ENCODE data around the gene YOD1.

DNA sequence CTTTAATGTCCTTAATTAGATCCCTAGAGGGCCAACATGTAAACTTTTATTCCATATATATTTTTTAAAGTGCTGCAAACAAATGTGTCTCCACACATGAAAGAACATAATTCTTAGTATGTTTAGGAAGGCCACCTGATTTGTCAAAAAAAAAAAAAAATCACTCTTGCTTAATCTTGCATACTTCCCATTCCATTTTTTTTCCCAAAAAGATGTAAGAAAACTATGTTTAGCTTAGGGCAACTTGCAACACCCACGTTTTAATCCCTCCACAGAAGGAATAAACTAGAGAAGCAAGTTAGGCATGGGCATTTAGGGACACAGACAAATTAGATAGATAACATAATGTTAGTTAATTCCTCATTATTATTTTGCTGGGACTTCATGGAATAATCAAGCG, 5.6 kb downstream of the YOD1 start:
- TF ChIP-seq, protein P1, sequence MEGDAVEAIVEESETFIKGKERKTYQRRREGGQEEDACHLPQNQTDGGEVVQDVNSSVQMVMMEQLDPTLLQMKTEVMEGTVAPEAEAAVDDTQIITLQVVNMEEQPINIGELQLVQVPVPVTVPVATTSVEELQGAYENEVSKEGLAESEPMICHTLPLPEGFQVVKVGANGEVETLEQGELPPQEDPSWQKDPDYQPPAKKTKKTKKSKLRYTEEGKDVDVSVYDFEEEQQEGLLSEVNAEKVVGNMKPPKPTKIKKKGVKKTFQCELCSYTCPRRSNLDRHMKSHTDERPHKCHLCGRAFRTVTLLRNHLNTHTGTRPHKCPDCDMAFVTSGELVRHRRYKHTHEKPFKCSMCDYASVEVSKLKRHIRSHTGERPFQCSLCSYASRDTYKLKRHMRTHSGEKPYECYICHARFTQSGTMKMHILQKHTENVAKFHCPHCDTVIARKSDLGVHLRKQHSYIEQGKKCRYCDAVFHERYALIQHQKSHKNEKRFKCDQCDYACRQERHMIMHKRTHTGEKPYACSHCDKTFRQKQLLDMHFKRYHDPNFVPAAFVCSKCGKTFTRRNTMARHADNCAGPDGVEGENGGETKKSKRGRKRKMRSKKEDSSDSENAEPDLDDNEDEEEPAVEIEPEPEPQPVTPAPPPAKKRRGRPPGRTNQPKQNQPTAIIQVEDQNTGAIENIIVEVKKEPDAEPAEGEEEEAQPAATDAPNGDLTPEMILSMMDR (IDR thresholded peaks at IDR 0.05; ENCODE audit: low read depth, low read length): no peak
- no peak for TF ChIP-seq POLR2A (IDR thresholded peaks at IDR 0.05; ENCODE audit: extremely low read depth, insufficient read length)
- no peak for TF ChIP-seq MYC (IDR thresholded peaks at IDR 0.05; ENCODE audit: low read depth, low read length)
- TF ChIP-seq, protein P2, sequence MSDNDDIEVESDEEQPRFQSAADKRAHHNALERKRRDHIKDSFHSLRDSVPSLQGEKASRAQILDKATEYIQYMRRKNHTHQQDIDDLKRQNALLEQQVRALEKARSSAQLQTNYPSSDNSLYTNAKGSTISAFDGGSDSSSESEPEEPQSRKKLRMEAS (IDR thresholded peaks at IDR 0.05; ENCODE audit: low read depth, low read length): no peak

Measured in NB4 (cell line).